PC-3 (cell line): ENCODE data around the gene SLC45A1. TPM values are rescaled to one million over a fixed set of nuclear protein-coding genes. Genes with fewer than 3 reads are reported as not detected.

Source experiments
- ATAC-seq: fragments of 200-7000 bp; cut with Tn5 transposase; 2 replicates; pipeline ENCODE4 v1.9.1; 2020; ENCODE audit warnings: mild to moderate bottlenecking, moderate library complexity
- BruUV-seq: library from RNA; stranded (reverse); fragments of 400-500 nt; replicated peaks from 2 replicates; lab custom pipeline; 2021; lab: Mats Ljungman, UMichigan
- CTCF ChIA-PET: fragments of 300-600 bp; sonication (Branson Sonifier 250); formaldehyde crosslinking; loops from one replicate; lab custom pipeline; 2022; ENCODE audit warnings: antibody characterized with exemption; lab: Charles Lee
- POLR2A ChIA-PET: fragments of 300-600 bp; sonication (Branson Sonifier 250); formaldehyde crosslinking; loops from one replicate; lab custom pipeline; 2022; ENCODE audit warnings: antibody characterized with exemption; ENCODE audit not compliant: unreplicated experiment; lab: Charles Lee
- DNase-seq: peaks from one replicate; pipeline ENCODE4 v3.0.0-alpha.2; 2015
- H2AFZ ChIP-seq: fragments of 300-600 bp; sonication (generic); 2 replicates; pipeline ENCODE4 v1.6.0; 2016; ENCODE audit warnings: antibody characterized with exemption, low read length
- H3F3A ChIP-seq: fragments of 300-600 bp; sonication (generic); one replicate; pipeline ENCODE4 v1.6.0; 2017; ENCODE audit warnings: antibody characterized with exemption, low read length, control low read depth, mild to moderate bottlenecking; ENCODE audit not compliant: unreplicated experiment
- H3K27ac ChIP-seq: fragments of 300-600 bp; sonication (generic); 2 replicates; pipeline ENCODE4 v1.5.1; 2016; ENCODE audit warnings: mild to moderate bottlenecking, low read length
- H3K27me3 ChIP-seq: fragments of 300-600 bp; sonication (generic); 2 replicates; pipeline ENCODE4 v1.6.1; 2016; ENCODE audit warnings: low read length, mixed read lengths
- H3K36me3 ChIP-seq: fragments of 300-600 bp; sonication (generic); 2 replicates; pipeline ENCODE4 v1.6.1; 2016; ENCODE audit warnings: low read depth, mixed run types, low read length, mixed read lengths
- H3K4me1 ChIP-seq: fragments of 300-600 bp; sonication (generic); 2 replicates; pipeline ENCODE4 v1.5.1; 2016; ENCODE audit warnings: low read length; ENCODE audit not compliant: insufficient read depth
- H3K4me2 ChIP-seq: fragments of 300-600 bp; sonication (generic); 2 replicates; pipeline ENCODE4 v1.6.0; 2016; ENCODE audit warnings: low read length
- H3K4me3 ChIP-seq: fragments of 300-600 bp; sonication (generic); 2 replicates; pipeline ENCODE4 v1.5.1; 2016; ENCODE audit warnings: mild to moderate bottlenecking, low read length, mixed read lengths
- H3K79me2 ChIP-seq: fragments of 300-600 bp; sonication (generic); 2 replicates; pipeline ENCODE4 v1.6.1; 2017; ENCODE audit warnings: low read length, mixed read lengths
- H3K9ac ChIP-seq: fragments of 300-600 bp; sonication (generic); 2 replicates; pipeline ENCODE4 v1.6.0; 2016; ENCODE audit warnings: mild to moderate bottlenecking, low read length
- H3K9me2 ChIP-seq: fragments of 300-600 bp; sonication (generic); replicated peaks from 2 replicates; pipeline ENCODE4 v1.6.1; 2016; ENCODE audit warnings: mixed run types, low read length, mixed read lengths
- H3K9me3 ChIP-seq: fragments of 300-600 bp; sonication (generic); 2 replicates; pipeline ENCODE4 v1.6.1; 2016; ENCODE audit warnings: low read length, mixed read lengths
- H4K20me1 ChIP-seq: fragments of 300-600 bp; sonication (generic); 2 replicates; pipeline ENCODE4 v1.6.1; 2016; ENCODE audit warnings: low read length, mixed read lengths
- CTCF ChIP-seq: fragments of 300-600 bp; sonication (generic); conservative IDR thresholded peaks from 2 replicates; pipeline ENCODE4 v1.5.1; 2017; ENCODE audit warnings: antibody characterized with exemption, low read depth, mild to moderate bottlenecking, low read length
- EZH2 ChIP-seq: fragments of 300-600 bp; sonication (generic); IDR thresholded peaks from one replicate; pipeline ENCODE4 v1.6.1; 2017; ENCODE audit warnings: antibody characterized with exemption, mild to moderate bottlenecking, low read length; ENCODE audit not compliant: unreplicated experiment
- EZH2phosphoT487 ChIP-seq: fragments of 300-600 bp; sonication (generic); IDR thresholded peaks from 2 replicates; pipeline ENCODE4 v1.6.1; 2018; ENCODE audit warnings: mild to moderate bottlenecking, antibody characterized with exemption, low read length, borderline replicate concordance
- intact Hi-C: fragments of 100-400 bp; cut with micrococcal nuclease; formaldehyde crosslinking; loops from 2 replicates; pipeline ENCODE4 v1.9.0; 2023
- total RNA-seq: library from RNA; depleted of rRNA; stranded (reverse); fragments of >200 nt; gene quantifications from 2 replicates; pipeline ENCODE4 v1.2.3, GENCODE V29; 2014

SLC45A1 gene
- total RNA-seq, 1 experiment from 2014 or later, result 0.62 TPM

GRCh38 chr1:8314346-8315280 is 3.3 kb upstream of the SLC45A1 start:
- BruUV-seq, result no TSS peak
- H3K9me2 ChIP-seq, result no peaks in the 10 kb centered on the region
- H3K4me1 ChIP-seq, result peaks cover 29% of the 10 kb centered on the region
- H3K79me2 ChIP-seq, result no peaks in the 10 kb centered on the region
- no peaks in the 10 kb centered on the region for H3K27me3 ChIP-seq
- TF ChIP-seq CTCF (peak; percentile 91), EZH2 (no peak), EZH2phosphoT487 (no peak)
- no peaks in the 10 kb centered on the region for H3K36me3 ChIP-seq
- peak overlapping the region; percentile 39; the same call in 1 of the 2 replicates for H3K4me2 ChIP-seq
- peak; percentile 79 for ATAC-seq
- intact Hi-C loops, result loop anchor here (1.0 to 5.0 kb wide), 8 partner anchors 55 to 339 kb away; no protein-coding TSS in a partner anchor
- peak; percentile 90 for DNase-seq
- peak overlapping the region; percentile 62 for H3K9ac ChIP-seq
- H4K20me1 ChIP-seq, result no peaks in the 10 kb centered on the region
- POLR2A ChIA-PET, result interaction anchor here (0.7 to 0.8 kb wide), 2 partner anchors 55 to 287 kb away, joined by 3 read pairs; no protein-coding TSS in a partner anchor
- peak overlapping the region; percentile 65 for H2AFZ ChIP-seq
- H3K27ac ChIP-seq, result peak overlapping the region; percentile 62
- H3F3A ChIP-seq, result no peaks in the 10 kb centered on the region
- no peak overlapping the region for H3K4me3 ChIP-seq
- no peaks in the 10 kb centered on the region for H3K9me3 ChIP-seq
- CTCF ChIA-PET, result interaction anchor here (0.6 to 2.2 kb wide), 12 partner anchors 29 to 390 kb away, joined by 3 to 12 read pairs (median 7); no protein-coding TSS in a partner anchor

GRCh38 chr1:8315573-8316475 is 2.1 kb upstream of the SLC45A1 start:
- ChIA-PET POLR2A (interaction anchor here (0.6 to 0.7 kb wide), 2 partner anchors 112 to 130 kb away, joined by 3 read pairs; no protein-coding TSS in a partner anchor), CTCF (interaction anchor here (0.6 to 2.2 kb wide), 3 partner anchors 218 to 341 kb away, joined by 3 to 11 read pairs (median 9); no protein-coding TSS in a partner anchor)
- H3K9me2 ChIP-seq, result no peaks in the 10 kb centered on the region
- TF ChIP-seq EZH2 (no peak), CTCF (peak; percentile 46)
- BruUV-seq, result no TSS peak
- no peaks in the 10 kb centered on the region for H3F3A ChIP-seq
- H4K20me1 ChIP-seq, result no peaks in the 10 kb centered on the region
- H3K4me1 ChIP-seq, result peaks cover 29% of the 10 kb centered on the region
- no peak overlapping the region for H3K4me3 ChIP-seq
- no peaks in the 10 kb centered on the region for H3K27me3 ChIP-seq
- ATAC-seq, result peak; percentile 25; the same call in 1 of the 2 replicates
- no peak overlapping the region for H2AFZ ChIP-seq
- H3K9ac ChIP-seq, result no peak overlapping the region
- no peaks in the 10 kb centered on the region for H3K9me3 ChIP-seq
- peak; percentile 31 for DNase-seq
- H3K79me2 ChIP-seq, result no peaks in the 10 kb centered on the region
- no peak overlapping the region for H3K27ac ChIP-seq
- no peaks in the 10 kb centered on the region for H3K36me3 ChIP-seq
- no peak overlapping the region for H3K4me2 ChIP-seq
- intact Hi-C loops, result loop anchor here (2.0 kb wide), 2 partner anchors 77 to 103 kb away; no protein-coding TSS in a partner anchor
